HG02981 (cell line): ENCODE results near the gene RNF151.
A peak's percentile ranks its signal among the peaks of the same experiment; 100 is the strongest.

Source experiments
- ATAC-seq: cut with Tn5 transposase; IDR thresholded peaks from one replicate; pipeline ENCODE4 v1.9.1; 2021; ENCODE audit warnings: mild to moderate bottlenecking, moderate library complexity; ENCODE audit not compliant: unreplicated experiment

Gene RNF151

DNA sequence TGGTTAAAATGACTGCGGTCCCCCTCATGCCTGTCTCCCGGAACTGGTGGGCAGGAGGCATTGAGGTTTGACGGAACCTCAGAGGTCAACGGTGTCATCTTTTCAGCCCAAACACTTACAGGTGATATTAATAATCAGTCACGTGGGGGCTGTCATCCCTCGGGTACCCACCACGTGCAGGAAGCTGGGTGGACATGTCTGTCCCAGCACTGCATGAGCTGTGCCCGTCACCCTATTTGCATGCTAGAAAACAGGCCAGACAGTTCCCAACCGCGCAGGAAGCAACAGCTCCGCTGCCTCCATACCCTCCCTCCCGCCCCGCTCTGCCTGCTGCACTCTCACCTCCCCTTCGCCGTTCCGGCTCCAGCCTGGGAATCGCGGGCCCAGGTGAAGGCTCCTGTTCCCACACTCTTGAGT is 24.5 kb downstream of the RNF151 start:
- peak; percentile 31 for ATAC-seq

DNA sequence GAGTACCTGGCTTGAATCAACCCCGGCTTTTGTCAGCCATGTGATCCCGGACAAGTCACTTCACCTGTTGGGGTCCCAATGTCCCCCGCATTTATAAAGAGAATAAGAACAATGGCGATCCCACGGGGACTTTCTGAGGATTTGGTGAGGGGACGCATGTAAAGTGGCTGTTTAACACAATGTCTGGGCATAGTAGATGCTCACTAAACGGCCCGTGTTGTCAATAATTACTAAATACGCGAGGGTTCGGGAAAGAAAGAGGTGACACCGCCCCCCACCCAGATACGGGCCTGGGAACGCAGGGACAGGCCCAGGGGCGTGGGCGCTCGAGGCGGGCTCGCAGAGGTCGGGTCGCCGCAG is 24.9 kb downstream of the RNF151 start:
- no peak for ATAC-seq

DNA sequence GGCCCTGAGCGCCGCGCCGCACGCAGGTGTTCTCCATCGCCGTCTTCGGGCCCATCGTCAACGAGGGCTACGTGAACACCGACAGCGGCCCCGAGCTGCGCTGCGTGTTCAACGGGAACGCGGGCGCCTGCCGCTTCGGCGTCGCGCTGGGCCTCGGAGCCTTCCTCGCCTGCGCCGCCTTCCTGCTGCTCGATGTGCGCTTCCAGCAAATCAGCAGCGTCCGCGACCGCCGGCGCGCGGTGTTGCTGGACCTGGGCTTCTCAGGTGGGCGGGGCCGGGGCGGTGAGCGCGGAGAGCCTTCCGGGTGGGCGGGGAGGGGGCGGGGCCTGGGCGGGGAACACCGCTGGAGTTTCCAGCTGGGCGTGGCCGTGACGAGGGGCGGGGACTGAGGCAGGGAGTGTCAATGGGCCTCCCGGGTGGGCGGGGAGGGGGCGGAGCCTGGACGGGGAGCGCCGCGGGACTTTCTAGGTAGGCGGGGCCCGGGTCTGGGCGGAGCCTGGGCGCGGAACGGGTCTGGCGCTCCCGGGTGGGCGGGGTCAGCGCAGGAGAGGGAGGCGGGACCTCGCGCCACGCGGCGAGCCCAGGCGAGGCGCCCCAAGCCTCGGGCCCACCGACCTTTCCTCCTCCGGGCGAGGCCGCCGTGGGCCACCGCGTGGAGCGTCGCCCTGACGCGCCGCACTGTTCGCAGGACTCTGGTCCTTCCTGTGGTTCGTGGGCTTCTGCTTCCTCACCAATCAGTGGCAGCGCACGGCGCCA is 25.5 kb downstream of the RNF151 start:
- peak; percentile 43 for ATAC-seq

DNA sequence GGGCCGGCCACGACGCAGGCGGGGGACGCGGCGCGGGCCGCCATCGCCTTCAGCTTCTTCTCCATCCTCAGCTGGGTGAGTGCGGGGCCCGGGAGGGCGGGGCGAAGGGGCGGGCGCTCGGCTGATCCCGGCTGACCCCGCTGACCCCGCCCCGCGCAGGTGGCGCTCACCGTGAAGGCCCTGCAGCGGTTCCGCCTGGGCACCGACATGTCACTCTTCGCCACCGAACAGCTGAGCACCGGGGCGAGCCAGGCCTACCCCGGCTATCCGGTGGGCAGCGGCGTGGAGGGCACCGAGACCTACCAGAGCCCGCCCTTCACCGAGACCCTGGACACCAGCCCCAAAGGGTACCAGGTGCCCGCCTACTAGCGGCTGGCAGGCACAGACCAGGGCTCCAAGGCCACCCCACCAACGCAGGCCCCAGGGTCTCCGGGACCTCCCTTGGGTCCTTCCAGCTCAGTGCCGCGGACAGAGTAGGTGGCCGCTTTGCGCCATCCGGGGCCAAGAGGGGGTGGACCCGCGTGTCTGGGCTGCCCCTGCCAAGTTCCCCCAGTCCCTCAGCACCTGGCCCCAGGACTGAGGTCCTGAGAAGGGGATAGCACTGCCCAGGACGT is 26.2 kb downstream of the RNF151 start:
- ATAC-seq: no peak

DNA sequence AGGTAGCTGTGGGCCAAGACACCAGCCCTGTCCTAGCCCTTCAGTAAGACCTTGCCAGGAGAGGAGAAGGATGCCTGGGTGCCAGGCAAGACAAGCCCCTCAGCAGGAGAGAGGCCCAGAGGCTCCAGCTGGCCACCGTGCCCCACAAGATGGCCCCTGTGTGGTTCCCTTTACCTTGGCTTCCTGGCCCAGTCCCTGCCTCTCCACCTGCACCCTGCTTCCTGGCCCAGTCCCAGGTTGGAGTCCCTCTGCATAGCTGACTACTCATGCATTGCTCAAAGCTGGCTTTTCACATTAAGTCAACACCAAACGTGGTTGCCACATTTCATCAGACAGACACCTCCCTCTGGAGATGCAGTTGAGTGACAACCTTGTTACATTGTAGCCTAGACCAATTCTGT is 27.1 kb downstream of the RNF151 start:
- no peak for ATAC-seq

DNA sequence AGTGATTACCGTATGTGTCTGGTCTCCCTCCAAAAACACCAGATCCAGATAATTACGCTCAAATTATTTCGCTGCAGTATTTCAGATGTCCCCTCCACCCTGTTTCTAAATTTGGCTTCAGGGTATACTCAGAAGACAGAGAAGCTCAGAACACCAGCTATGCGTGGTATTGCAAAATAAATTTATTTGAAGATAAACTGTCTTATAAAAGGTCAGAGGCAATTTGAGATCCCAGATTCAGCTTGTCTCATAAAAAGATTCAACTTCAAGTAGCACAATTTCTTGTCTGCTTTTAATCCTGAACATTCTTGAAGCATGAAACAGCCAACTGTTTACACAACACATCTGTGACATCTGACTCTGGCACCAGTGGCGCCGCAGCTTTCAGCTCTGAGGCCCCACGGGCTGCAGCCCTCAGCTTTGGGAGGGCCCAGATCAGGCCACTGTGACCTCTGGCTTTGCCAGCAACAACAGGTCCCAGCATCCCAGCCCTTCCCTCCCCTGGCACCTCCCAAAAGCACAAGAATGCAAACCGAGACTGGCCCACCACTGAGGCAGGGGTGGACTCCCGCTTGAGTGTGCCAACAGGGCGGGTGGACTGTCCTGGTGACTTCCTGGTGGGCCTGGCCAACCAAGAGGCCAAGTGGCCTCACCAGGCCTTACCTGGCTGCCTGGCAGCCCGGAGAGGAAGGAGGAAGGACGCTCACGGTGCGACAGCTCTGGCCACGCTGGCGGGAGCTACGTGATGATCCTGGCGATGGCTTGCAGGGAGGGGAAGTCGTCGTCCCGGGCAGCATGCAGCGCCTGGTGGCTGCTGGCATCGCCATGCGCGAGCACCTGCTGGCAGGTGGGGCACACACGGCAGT is 31.1 kb downstream of the RNF151 start:
- no peak for ATAC-seq

DNA sequence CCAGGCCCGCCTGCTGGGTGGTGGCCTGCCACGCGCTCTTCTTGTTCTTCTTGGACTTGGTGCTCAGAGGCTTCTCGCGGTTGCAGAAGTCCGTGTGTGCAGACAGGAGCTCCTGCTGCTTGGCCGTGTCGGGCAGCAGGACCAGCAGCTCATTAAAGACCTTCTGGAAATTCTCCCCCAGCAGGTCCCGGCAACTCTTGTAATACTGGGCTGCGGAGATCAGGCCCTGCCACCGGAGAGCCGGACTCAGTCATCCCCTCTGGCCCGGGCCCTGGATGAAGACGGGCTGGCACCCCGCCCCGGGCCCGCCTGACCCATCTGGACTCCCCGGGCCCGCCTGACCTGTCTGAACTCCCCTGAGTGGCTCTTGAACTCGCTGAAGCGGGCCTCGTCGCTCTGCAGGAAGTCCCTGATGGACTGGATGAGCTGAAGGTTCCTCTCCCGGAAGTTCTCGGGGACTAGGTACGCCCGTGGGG is 31.7 kb downstream of the RNF151 start:
- ATAC-seq: no peak

DNA sequence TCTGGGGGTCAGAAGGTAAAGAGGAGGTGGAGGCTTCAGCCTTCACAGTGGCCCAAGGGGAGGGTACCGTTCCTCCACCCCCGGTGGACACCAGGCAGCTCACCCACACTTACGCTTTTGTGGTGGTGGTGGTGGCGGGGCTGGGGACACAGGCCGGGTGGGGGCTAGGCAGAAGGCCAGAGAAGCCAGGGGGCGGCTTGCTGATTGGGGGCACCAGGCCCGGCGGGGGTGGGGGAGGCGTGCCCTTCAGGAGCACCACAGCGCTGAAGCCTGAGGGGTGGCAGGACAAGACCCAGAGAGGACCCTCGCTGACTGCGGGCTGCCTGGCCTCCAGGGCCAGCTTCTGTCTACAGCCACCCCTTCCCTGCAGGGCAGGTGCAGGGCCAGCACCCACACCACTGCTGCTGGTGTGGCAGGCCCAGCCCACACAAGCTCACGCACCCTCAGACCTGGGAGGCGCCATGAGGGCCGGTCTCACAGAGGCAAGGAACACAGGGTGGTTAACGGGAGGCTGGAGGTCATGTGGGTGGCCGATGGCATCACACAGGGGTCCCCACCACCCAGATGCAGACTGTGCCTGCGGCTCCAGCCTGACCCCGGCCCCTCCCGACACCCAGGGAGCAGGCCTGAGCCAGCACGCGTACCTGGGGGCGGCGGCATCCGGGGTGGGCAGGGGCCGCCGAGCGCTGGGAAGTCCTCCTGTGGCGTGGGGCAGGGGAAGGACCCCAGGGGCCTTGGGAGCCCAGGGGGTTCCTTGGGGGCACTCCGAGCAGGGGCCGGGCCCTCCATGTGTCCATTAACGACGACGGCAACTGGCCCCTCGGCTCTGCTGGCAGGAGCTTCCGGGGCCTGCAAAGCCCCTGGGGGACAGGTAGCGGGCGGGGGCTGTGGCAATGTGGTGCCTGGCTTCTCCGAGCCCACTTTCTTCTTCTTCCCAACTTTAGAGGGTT is 32.5 kb downstream of the RNF151 start:
- ATAC-seq: no peak

DNA sequence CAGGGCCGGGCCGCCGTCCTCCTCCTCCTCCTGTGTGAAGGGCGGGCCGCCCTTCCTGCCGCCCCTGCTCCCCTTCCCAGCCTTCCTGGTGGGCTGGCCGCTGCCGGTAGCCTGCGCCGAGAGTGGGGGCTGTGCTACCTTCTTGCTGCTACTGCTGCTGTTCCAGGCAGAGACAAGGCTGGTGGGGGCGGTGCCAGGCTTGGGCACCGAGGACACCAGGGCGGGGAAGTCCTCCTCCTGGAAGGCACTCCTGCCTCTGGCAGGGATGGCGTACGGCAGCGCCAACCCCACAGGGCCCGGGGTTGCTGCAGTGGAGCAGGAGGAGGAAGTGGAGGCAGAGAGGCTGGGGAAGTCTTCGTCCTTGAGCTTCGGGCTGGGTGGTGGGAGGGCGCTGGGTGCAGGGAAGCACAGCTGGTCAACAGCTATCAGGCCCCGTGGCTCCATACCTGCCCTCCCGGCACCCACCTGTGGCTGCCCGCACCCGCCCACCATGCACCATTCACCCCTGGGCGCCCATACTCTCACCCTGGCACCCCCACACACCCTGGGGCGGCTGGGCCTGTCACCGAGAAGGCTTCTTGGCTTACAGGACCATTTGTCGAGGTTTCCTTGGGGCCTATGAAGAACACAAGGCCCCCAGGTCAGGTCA is 33.3 kb downstream of the RNF151 start:
- no peak for ATAC-seq

DNA sequence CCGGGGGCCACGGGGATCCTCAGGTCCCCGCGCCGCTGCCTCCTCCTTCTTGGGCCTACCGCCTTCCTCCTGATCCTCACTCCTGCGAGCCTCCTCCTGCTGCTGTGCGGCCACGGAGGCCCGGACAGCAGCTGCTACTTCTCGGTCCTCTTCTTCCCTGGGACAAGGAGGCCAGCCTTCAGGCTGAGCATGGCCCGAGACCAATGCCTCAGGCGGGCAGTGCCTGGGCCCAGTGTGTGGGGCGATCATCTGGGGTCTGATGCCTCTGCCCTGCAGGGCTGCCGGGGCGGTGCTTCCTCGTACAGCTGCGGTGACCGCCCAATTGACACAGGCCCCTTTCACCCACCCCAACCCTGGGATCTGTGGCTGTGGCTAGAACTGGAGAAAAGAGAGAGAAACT is 34.4 kb downstream of the RNF151 start:
- ATAC-seq: no peak

DNA sequence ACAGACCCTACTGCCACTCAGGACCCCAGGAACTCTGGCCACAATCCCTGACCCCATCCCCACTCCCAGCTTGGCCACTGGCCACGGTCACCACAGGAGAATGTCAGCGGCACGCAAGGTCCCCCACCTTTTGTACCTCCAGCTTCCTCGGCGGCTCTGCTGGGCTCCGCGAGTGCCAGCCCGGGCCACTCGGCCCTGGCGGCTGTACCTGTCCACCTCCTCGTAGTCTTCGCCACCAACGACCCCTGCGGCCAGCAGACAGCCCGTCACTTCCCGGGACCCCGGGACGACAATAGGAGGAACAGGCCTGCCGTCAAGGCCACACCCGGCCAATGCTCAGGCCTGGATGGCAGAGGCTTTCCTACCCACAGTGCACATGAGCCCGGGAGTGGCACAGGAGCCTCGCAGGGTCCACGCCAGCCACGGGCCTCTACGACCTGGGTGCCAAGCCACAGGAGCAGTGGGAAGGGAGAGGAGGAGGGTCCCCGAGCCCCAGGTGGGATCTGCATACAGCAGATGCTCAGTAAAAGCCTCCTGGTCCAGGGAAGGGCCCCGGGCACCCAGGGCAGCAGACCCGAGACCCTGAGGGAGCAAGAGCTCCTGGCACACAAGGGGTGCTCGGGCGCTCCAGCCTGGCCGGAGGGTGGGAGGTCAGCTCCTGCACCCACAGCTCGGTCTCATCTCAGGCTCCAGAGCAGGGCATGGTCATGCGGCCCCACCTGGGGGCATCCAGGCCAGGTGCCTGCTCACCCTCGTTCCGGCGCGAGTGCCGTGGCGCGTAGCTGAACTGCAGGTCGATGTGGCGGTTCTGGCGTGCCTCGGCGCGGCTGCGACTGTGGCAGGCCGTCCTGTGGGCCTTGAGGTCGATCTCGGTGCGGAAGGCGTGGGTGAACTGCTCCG is 35.0 kb downstream of the RNF151 start:
- no peak for ATAC-seq

DNA sequence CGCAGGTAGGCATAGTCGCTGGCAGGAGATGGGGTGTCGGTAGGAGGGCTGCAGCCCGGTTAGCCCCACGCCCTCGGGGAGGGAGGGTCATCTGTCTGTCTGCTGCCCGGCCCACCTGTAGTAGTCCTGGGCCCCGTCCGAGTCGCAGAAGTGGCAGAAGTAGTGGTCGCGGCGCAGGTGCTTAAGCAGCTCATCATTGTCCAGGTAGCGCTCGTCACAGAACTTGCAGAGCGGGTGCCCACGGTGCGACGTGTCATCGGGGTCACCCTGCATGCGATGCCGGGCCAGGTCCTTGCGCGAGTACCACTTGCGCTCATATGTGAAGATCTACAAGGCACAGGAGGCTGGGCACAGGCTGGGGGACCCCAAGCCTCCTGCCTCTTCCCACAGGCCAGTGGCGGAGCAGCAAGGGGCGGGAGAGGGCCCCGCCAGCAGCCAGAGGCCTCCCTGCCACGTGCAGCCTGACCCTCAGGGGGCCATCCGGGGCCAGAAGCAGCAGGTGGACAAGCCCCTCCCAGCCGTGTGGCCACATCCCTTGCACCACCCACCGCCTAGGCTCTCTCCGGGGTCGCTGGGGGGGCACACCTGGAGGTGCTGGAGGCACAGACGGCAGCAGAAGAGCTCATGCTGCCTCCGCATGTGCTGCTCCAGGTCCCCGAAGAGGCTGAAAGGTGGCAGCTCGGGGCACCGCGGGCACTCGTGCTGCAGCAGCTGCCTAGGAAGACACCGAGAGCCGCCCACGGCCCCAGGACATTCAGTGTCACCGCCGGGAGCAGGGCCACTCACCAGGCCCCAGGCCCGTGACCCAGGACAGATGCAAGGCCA is 36.0 kb downstream of the RNF151 start:
- ATAC-seq: no peak

DNA sequence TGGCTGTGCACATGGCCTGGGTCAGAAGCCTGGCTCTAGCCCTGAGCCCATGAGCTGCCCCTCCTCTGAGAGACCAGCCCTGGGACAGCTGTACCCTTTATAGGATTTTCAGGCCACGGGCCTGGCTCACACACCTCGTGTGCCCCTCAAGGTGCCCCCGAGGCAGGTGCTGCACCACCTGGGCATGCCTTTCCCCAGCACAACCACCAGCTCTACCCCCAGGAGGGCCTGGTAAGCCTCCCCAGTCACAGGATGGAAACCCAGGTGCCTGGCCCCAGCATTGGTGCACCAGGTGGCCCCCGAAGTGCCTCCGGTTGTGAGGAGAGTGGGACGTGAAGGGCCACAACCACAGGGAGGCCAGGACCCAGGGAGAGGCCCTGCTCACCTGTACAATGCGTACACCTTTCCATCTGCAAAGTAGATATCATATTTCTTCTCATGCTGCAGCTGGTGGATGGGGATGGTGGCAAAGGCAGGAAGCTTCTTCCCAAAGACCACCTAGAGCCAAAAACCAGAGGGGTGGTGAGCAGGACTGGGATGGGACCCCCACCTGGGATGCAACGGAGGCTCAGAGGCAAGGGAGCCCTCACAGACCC is 36.7 kb downstream of the RNF151 start:
- ATAC-seq: no peak

DNA sequence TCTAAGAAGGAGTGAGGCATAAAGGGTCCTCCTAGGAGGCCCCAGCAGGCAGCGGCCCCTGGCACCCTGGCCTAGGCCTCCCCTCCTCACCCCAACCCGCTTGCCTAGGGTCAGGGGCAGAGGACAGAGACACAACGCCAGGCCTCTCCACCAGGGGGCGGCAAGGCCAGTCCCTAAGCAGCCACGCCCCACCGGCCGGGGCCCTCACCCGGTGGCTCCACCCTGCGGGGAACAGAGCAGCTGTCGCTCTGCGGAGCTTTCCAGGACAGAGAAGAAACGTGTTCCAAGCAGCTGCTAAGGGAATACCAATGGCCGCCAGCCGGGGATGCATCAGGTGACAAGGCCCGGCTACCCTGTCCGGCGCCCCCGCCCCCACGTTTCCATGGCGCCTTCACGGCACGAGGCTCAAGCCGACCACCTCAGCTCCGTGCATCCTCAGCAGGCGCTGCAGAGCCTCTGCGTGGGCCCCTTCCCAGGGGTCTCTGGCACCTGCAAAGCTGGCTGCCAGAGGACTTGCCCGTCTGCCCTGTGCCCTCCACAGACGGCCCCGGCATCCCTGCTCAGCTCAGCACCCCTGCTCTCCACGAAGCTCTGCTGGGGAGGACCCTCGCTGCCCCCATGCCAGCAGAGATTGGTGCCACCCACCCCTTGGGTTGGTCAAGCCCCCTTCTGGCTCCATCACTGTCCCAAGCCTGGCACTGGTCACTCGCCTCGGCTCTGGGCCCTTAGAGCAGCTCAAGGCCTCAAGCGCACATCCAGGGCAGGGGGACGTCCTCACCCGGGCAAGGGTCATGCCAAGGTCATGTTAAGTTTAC is 37.4 kb downstream of the RNF151 start:
- ATAC-seq: peak; percentile 64

DNA sequence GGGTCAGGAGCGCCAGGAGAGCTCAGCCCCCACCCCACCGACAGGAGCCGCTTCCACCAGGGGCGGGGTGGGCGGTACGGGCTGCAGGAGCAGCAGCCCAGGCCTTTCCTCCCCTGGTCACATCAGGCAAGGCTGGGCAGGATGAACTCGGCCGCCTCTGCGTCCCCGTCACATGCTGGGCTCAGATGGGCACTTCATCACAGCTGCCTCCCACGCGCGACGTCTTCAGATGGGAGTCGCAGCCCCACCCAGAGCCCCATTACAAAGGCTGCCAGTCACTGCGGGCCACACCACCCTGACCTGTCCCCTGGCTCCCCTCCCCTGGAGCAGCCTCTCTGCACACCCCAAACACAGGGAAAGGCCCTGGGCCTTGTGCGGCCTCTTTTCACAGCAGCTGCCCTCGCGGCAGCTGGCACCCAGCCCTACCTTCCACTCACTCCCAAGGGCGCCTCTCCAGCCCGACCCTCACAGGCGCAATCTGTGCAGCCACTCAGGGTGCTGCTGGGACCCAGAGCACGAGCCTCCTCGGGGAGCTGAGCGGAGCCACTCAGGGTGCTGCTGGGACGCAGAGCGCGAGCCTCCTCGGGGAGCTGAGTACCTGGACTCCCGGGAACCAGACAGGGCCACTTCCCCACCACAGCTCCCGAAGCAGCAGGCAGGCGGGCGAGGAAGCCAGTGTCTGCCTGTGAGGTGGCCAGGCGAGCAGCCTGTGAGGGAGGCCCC is 38.3 kb downstream of the RNF151 start:
- no peak for ATAC-seq

DNA sequence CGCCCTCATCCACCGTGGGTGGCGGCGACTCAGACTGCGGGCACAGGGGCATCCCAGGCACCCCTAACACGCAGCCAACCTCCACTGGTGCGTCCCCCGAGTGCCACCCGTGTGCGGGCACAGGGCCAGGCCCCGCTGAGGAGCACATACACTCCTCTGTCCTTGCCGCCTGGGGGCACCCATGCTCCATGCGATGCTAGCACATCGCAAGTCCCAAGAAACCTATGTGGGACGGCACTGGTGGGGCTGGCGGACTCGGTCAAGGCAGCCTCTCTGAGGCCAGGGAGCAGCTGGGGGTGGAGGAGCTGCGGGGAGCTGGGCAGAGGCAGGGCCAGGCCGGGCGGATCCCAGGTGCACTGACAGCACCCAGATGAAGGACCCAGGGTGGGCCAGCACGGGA is 39.0 kb downstream of the RNF151 start:
- ATAC-seq: no peak
